ENCODE data around the gene STEAP1B.
"Not testable (repeated sequence)": the region's sequence is repeated elsewhere in the genome, so short reads cannot be mapped to it uniquely, and the experiment has no call there.

Gene STEAP1B

GRCh38 chr7:22452142-22452959 is 47.6 kb downstream of the STEAP1B start:
- DNase-seq: no peak

- DNase-seq: not testable (repeated sequence)
These were observed 50.0 kb downstream of the STEAP1B start for GRCh38 chr7:22450013-22450412.

GRCh38 chr7:22447762-22448161 is 52.2 kb downstream of the STEAP1B start:
- peak; percentile 84 for DNase-seq

- DNase-seq: no peak
These were observed 53.0 kb downstream of the STEAP1B start for GRCh38 chr7:22447008-22447407.

- DNase-seq: no peak
These were observed 54.1 kb downstream of the STEAP1B start for GRCh38 chr7:22445853-22446252.

- DNase-seq: peak; percentile 57
These were observed 54.7 kb downstream of the STEAP1B start for GRCh38 chr7:22445140-22445743.

GRCh38 chr7:22444181-22444971 is 55.6 kb downstream of the STEAP1B start:
- DNase-seq: no peak

- no peak for DNase-seq
These were observed 56.4 kb downstream of the STEAP1B start for GRCh38 chr7:22443370-22444180.

- DNase-seq: no peak
These were observed 57.1 kb downstream of the STEAP1B start for GRCh38 chr7:22442882-22443369.

GRCh38 chr7:22442187-22442881 is 57.7 kb downstream of the STEAP1B start:
- DNase-seq: peak; percentile 24

- DNase-seq: no peak
These were observed 58.8 kb downstream of the STEAP1B start for GRCh38 chr7:22441157-22441556.

GRCh38 chr7:22438994-22439393 is 61.0 kb downstream of the STEAP1B start:
- no peak for DNase-seq

- DNase-seq: not testable (repeated sequence)
These were observed 63.4 kb downstream of the STEAP1B start for GRCh38 chr7:22436552-22436951.

- DNase-seq: peak; percentile 26
These were observed 64.3 kb downstream of the STEAP1B start for GRCh38 chr7:22435720-22436119.

GRCh38 chr7:22435105-22435504 is 64.9 kb downstream of the STEAP1B start:
- DNase-seq: peak; percentile 61

GRCh38 chr7:22433710-22434460 is 66.1 kb downstream of the STEAP1B start:
- peak; percentile 84 for DNase-seq

- not testable (repeated sequence) for DNase-seq
These were observed 66.8 kb downstream of the STEAP1B start for GRCh38 chr7:22433165-22433700.

- no peak for DNase-seq
These were observed 67.7 kb downstream of the STEAP1B start for GRCh38 chr7:22432203-22432718.

- no peak for DNase-seq
These were observed 69.5 kb downstream of the STEAP1B start for GRCh38 chr7:22430457-22430856.

GRCh38 chr7:22429386-22429785 is 70.6 kb downstream of the STEAP1B start:
- DNase-seq: no peak

GRCh38 chr7:22427855-22428254 is 72.1 kb downstream of the STEAP1B start:
- DNase-seq: no peak

All from NCI-H146 (cell line).